SK-N-SH (cell line): Measurements from ENCODE around the gene OGN. TPM values are rescaled to one million over a fixed set of nuclear protein-coding genes. Genes with fewer than 3 reads are reported as not detected.

Experiments
- CTCF ChIA-PET: fragments of 300-600, 350-600 bp; formaldehyde crosslinking; extraction: SDS; loops from one replicate; lab custom pipeline; 2021; lab: Yijun Ruan, JAX
- POLR2A ChIA-PET: fragments of 350-600 bp; sonication (Branson Sonifier 250); formaldehyde crosslinking; extraction: SDS; loops from one replicate; lab custom pipeline; 2020; ENCODE audit warnings: antibody characterized with exemption, inconsistent platforms; lab: Yijun Ruan, JAX
- DNase-seq: peaks from one replicate; pipeline ENCODE4 v3.0.0; 2012
- H2AFZ ChIP-seq: fragments of 200-600 bp; sonication (generic); 2 replicates; pipeline ENCODE4 v1.8.1; 2016; ENCODE audit warnings: antibody characterized with exemption, mild to moderate bottlenecking, low read depth
- H3F3A ChIP-seq: fragments of 200-600 bp; sonication (generic); replicated peaks from 2 replicates; pipeline ENCODE3; 2016; ENCODE audit warnings: antibody characterized with exemption, mild to moderate bottlenecking; ENCODE audit not compliant: insufficient read depth
- H3K27ac ChIP-seq, 2 experiments: fragments of 200-500 bp in 1 of 2; fragments of 200-600 bp in 1 of 2; sonication (Bioruptor generic) in 1 of 2; sonication (generic), shearing (Covaris generic) in 1 of 2; 2 replicates each; pipeline versions ENCODE4 v1.5.1 to v1.6.1; 2014 to 2016; ENCODE audit warnings: low read depth in 2 of 2, inconsistent platforms in 1 of 2, low read length in 1 of 2, mild to moderate bottlenecking in 1 of 2, mixed read lengths in 1 of 2
- H3K27me3 ChIP-seq: fragments of 200-600 bp; sonication (generic), shearing (Covaris generic); 2 replicates; pipeline ENCODE4 v1.6.1; 2016; ENCODE audit warnings: mixed run types; ENCODE audit not compliant: insufficient read depth
- H3K36me3 ChIP-seq, 2 experiments: fragments of 200-500 bp in 1 of 2; fragments of 200-600 bp in 1 of 2; sonication (Bioruptor generic) in 1 of 2; sonication (generic) in 1 of 2; replicated peaks in 1 of 2; 2 replicates each; pipeline versions ENCODE3 to v1.5.1; 2014 to 2016; ENCODE audit warnings: low read length in 1 of 2, mild to moderate bottlenecking in 1 of 2; ENCODE audit not compliant: insufficient read depth in 2 of 2, control insufficient read depth in 1 of 2
- H3K4me1 ChIP-seq, 2 experiments: fragments of 200-500 bp in 1 of 2; fragments of 200-600 bp in 1 of 2; sonication (Bioruptor generic) in 1 of 2; sonication (generic), shearing (Covaris generic) in 1 of 2; 2 replicates each; pipeline versions ENCODE4 v1.5.1 to v1.6.1; 2014 to 2016; ENCODE audit warnings: low read depth in 1 of 2, low read length in 1 of 2, mixed run types in 1 of 2; ENCODE audit not compliant: insufficient read depth in 2 of 2, control insufficient read depth in 1 of 2
- H3K4me2 ChIP-seq: fragments of 200-600 bp; sonication (generic), shearing (Covaris generic); 2 replicates; pipeline ENCODE4 v1.6.1; 2017; ENCODE audit warnings: mixed run types
- H3K4me3 ChIP-seq, 2 experiments: fragments of 200-500 bp in 1 of 2; fragments of 200-600 bp in 1 of 2; sonication (Bioruptor generic) in 1 of 2; sonication (generic), shearing (Covaris generic) in 1 of 2; 2 replicates each; pipeline versions ENCODE4 v1.5.1 to v1.8.1; 2014 to 2016; ENCODE audit warnings: low read depth in 2 of 2, inconsistent platforms in 1 of 2, low read length in 1 of 2, mild to moderate bottlenecking in 1 of 2, mixed read lengths in 1 of 2, moderate library complexity in 1 of 2
- H3K79me2 ChIP-seq: fragments of 200-600 bp; sonication (generic); 2 replicates; pipeline ENCODE4 v1.8.1; 2017; ENCODE audit warnings: mild to moderate bottlenecking; ENCODE audit not compliant: insufficient read depth
- H3K9ac ChIP-seq: fragments of 200-600 bp; sonication (generic); 2 replicates; pipeline ENCODE4 v1.6.1; 2017; ENCODE audit warnings: mixed run types
- H3K9me2 ChIP-seq: fragments of 200-600 bp; sonication (generic); 2 replicates; pipeline ENCODE4 v1.6.1; 2017; ENCODE audit warnings: mixed run types
- H3K9me3 ChIP-seq: fragments of 200-600 bp; sonication (generic); 2 replicates; pipeline ENCODE4 v1.6.1; 2017; ENCODE audit warnings: mixed run types, mild to moderate bottlenecking, moderate library complexity
- H4K20me1 ChIP-seq: fragments of 200-600 bp; sonication (generic); 2 replicates; pipeline ENCODE4 v1.6.1; 2017; ENCODE audit warnings: mild to moderate bottlenecking, mixed run types; ENCODE audit not compliant: insufficient read depth
- CHD2 ChIP-seq: fragments of 150-350 bp; IDR thresholded peaks from 2 replicates; pipeline ENCODE4 v1.6.1; 2018; ENCODE audit warnings: low read length; ENCODE audit not compliant: partially characterized antibody
- FOXM1 ChIP-seq: IDR thresholded peaks from 2 replicates; pipeline ENCODE4 v1.4.0; 2012; ENCODE audit warnings: low read depth, mild to moderate bottlenecking
- JUND ChIP-seq: IDR thresholded peaks from 2 replicates; pipeline ENCODE4 v1.4.0; 2012
- NFIC ChIP-seq: IDR thresholded peaks from 2 replicates; pipeline ENCODE4 v1.4.0; 2012; ENCODE audit warnings: borderline replicate concordance
- NRF1 ChIP-seq: IDR thresholded peaks from 2 replicates; pipeline ENCODE4 v1.6.1; 2012; ENCODE audit warnings: low read depth, mild to moderate bottlenecking, low read length
- POLR2AphosphoS5 ChIP-seq: IDR thresholded peaks from 2 replicates; pipeline ENCODE4 v1.6.1; 2012; ENCODE audit warnings: low read depth, low read length
- SIN3A ChIP-seq: IDR thresholded peaks from 2 replicates; pipeline ENCODE4 v1.6.1; 2012; ENCODE audit warnings: low read depth, mild to moderate bottlenecking, low read length, moderate library complexity, borderline replicate concordance
- TCF12 ChIP-seq: IDR thresholded peaks from 2 replicates; pipeline ENCODE4 v1.4.0; 2012
- TEAD4 ChIP-seq: IDR thresholded peaks from 2 replicates; pipeline ENCODE4 v1.4.0; 2012; ENCODE audit warnings: mild to moderate bottlenecking, borderline replicate concordance; ENCODE audit not compliant: insufficient read depth
- YY1 ChIP-seq: IDR thresholded peaks from 2 replicates; pipeline ENCODE4 v1.4.0; 2012; ENCODE audit warnings: low read depth, mild to moderate bottlenecking
- WGBS: methylation state at CpG from one replicate; pipeline ENCODE4 v1.1.6; 2017; ENCODE audit warnings: low lambda C conversion rate; 5-methylcytosine and 5-hydroxymethylcytosine counted together
- polyA plus RNA-seq, 3 experiments: library from polyadenylated mRNA; depleted of rRNA; stranded (reverse); fragments of >200 nt; gene quantifications; 2 replicates each; pipeline ENCODE4 v1.2.3, GENCODE V29; 2012
- TF ChIP-seq, protein P1 (sequence below): fragments of 150-350 bp; IDR thresholded peaks from 2 replicates; pipeline ENCODE4 v1.6.1; 2016; ENCODE audit warnings: mild to moderate bottlenecking, low read depth, low read length
- TF ChIP-seq, protein P2 (sequence below): fragments of 200-600 bp; sonication (generic); IDR thresholded peaks from 2 replicates; pipeline ENCODE4 v1.6.1; 2017; ENCODE audit warnings: antibody characterized with exemption, mild to moderate bottlenecking, moderate library complexity
- TF ChIP-seq, protein P3 (sequence below): IDR thresholded peaks from 2 replicates; pipeline ENCODE4 v1.6.1; 2012; ENCODE audit warnings: mild to moderate bottlenecking, low read depth, low read length, moderate library complexity
- TF ChIP-seq, protein P4 (sequence below): IDR thresholded peaks from 2 replicates; pipeline ENCODE4 v1.4.0; 2012; ENCODE audit warnings: low read depth, borderline replicate concordance

OGN gene
- polyA plus RNA-seq, 1 of the 3 experiments (the other 2 are of a cell fraction), result 0.03 TPM

DNA sequence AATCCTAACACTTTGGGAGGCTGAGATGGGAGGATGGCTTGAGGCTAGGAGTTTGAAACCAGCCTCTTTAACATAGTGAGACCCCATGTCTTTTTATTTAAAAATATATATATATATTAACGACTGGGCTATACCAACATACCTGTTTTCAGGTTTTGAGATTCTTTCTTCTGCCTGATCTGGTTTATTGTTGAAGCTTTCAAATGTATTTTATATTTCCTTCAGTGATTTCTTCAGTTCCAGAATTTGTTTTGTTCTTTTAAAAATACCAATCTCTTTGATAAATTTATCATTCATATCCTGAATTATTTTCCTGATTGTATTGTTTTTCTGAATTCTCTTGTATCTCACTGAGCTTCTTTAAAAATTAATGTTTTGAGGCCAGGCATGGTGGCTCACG is 31.2 kb downstream of the OGN start:
- peaks cover 18% of the 10 kb centered on the region for H3K9me3 ChIP-seq
- no peak overlapping the region for H3K27ac ChIP-seq
- H3K79me2 ChIP-seq, result no peaks in the 10 kb centered on the region
- no peak overlapping the region for H3K4me3 ChIP-seq
- POLR2A ChIA-PET, result no interaction called here
- H3F3A ChIP-seq, result no peaks in the 10 kb centered on the region
- peaks cover 0 to 4% of the 10 kb centered on the region in 2 experiments for H3K36me3 ChIP-seq
- 91% methylated on average over 2 of the region's 2 CpGs for WGBS
- H3K9ac ChIP-seq, result no peak overlapping the region
- no peaks in the 10 kb centered on the region for H3K27me3 ChIP-seq
- no peaks in the 10 kb centered on the region for H4K20me1 ChIP-seq
- no peak for DNase-seq
- CTCF ChIA-PET, result no interaction called here
- H3K9me2 ChIP-seq, result 0 out of 2 replicates have a peak, but pooled peaks cover 3% of the 10 kb centered on the region
- TF ChIP-seq JUND (no peak), POLR2AphosphoS5 (no peak), FOXM1 (no peak), TEAD4 (no peak), YY1 (no peak), SIN3A (no peak), NRF1 (no peak), NFIC (no peak), CHD2 (no peak), TCF12 (no peak)
- TF ChIP-seq, protein P1, sequence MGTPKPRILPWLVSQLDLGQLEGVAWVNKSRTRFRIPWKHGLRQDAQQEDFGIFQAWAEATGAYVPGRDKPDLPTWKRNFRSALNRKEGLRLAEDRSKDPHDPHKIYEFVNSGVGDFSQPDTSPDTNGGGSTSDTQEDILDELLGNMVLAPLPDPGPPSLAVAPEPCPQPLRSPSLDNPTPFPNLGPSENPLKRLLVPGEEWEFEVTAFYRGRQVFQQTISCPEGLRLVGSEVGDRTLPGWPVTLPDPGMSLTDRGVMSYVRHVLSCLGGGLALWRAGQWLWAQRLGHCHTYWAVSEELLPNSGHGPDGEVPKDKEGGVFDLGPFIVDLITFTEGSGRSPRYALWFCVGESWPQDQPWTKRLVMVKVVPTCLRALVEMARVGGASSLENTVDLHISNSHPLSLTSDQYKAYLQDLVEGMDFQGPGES, result no peak
- TF ChIP-seq, protein P2, sequence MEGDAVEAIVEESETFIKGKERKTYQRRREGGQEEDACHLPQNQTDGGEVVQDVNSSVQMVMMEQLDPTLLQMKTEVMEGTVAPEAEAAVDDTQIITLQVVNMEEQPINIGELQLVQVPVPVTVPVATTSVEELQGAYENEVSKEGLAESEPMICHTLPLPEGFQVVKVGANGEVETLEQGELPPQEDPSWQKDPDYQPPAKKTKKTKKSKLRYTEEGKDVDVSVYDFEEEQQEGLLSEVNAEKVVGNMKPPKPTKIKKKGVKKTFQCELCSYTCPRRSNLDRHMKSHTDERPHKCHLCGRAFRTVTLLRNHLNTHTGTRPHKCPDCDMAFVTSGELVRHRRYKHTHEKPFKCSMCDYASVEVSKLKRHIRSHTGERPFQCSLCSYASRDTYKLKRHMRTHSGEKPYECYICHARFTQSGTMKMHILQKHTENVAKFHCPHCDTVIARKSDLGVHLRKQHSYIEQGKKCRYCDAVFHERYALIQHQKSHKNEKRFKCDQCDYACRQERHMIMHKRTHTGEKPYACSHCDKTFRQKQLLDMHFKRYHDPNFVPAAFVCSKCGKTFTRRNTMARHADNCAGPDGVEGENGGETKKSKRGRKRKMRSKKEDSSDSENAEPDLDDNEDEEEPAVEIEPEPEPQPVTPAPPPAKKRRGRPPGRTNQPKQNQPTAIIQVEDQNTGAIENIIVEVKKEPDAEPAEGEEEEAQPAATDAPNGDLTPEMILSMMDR, result no peak
- TF ChIP-seq, protein P3, sequence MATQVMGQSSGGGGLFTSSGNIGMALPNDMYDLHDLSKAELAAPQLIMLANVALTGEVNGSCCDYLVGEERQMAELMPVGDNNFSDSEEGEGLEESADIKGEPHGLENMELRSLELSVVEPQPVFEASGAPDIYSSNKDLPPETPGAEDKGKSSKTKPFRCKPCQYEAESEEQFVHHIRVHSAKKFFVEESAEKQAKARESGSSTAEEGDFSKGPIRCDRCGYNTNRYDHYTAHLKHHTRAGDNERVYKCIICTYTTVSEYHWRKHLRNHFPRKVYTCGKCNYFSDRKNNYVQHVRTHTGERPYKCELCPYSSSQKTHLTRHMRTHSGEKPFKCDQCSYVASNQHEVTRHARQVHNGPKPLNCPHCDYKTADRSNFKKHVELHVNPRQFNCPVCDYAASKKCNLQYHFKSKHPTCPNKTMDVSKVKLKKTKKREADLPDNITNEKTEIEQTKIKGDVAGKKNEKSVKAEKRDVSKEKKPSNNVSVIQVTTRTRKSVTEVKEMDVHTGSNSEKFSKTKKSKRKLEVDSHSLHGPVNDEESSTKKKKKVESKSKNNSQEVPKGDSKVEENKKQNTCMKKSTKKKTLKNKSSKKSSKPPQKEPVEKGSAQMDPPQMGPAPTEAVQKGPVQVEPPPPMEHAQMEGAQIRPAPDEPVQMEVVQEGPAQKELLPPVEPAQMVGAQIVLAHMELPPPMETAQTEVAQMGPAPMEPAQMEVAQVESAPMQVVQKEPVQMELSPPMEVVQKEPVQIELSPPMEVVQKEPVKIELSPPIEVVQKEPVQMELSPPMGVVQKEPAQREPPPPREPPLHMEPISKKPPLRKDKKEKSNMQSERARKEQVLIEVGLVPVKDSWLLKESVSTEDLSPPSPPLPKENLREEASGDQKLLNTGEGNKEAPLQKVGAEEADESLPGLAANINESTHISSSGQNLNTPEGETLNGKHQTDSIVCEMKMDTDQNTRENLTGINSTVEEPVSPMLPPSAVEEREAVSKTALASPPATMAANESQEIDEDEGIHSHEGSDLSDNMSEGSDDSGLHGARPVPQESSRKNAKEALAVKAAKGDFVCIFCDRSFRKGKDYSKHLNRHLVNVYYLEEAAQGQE, result no peak
- TF ChIP-seq, protein P4, sequence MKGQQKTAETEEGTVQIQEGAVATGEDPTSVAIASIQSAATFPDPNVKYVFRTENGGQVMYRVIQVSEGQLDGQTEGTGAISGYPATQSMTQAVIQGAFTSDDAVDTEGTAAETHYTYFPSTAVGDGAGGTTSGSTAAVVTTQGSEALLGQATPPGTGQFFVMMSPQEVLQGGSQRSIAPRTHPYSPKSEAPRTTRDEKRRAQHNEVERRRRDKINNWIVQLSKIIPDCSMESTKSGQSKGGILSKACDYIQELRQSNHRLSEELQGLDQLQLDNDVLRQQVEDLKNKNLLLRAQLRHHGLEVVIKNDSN, result no peak
- TF ChIP-seq, all 33 proteins: peak for 0
- Histone ChIP-seq H2AFZ (no peak overlapping the region), H3K4me1 (no peaks in the 10 kb centered on the region), H3K4me2 (no peak overlapping the region)
